ENCODE measurements around the gene LIPA. TPM values are rescaled to one million over a fixed set of nuclear protein-coding genes. Genes with fewer than 3 reads are reported as not detected.
A peak's percentile ranks its signal among the peaks of the same experiment; 100 is the strongest.
"Not testable (repeated sequence)": the region's sequence is repeated elsewhere in the genome, so short reads cannot be mapped to it uniquely, and the experiment has no call there.

LIPA gene
- total RNA-seq, 1 experiment from 2014 or later, result 18.7 TPM

DNA sequence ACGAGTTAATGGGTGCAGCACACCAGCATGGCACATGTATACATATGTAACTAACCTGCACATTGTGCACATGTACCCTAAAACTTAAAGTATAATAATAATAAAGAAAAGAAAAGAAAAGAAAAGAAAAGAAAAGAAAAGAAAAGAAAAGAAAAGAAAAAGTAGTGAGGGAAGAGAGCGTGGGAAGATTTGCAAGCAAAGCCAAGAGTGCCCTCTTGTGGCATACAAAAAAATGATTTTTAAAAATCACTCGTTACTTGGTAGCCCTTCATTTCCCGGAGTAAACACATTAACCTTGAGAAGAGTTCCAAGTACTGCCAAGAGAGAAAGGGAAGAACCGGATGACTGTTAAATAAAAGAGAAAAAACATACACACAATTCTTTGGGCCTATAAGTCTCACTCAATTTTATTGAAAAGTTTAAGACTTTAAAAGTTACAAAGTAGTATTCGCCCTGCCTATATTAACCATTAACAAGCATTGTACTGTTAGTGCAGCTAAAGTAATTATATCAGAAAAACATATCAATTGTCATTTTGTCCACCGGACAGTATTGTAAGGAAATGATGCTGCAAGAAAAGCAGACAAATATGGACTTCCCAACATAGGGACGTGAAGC lies 38.3 kb downstream of the LIPA start:
- peak; percentile 41 for DNase-seq (ENCODE audit: low read depth)

DNA sequence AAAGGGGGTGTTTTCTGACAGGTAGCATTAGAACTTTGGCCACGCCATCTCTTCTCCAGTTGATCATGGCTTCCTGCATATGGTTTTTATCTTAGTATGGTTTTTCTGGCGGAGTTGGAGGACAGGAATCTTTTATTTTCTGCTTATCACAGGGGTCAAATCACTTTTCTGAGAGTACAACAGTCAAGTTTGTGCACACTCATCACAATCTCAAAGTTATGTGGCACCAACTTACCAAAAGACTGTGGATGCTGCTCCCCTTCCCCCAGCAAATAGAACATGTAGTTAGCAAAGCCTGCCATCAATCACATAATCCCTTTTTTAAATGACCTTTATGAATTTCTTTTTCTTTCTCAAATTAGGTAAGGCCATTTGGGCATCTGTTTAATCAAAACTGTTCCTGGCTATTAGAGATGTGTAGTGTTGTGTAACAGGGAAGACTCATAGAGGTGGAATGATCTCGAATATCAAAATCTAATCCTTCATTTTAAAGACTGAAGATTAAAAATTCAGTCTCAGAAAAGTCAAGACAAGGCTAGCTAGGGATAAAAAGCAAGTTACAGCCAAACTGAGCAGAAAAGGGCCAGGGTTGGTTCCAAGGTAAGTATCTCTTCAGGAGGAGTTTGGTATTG lies 40.7 kb downstream of the LIPA start:
- DNase-seq (ENCODE audit: low read depth), result no peak

- no peak for DNase-seq (ENCODE audit: low read depth)
These were observed 41.9 kb downstream of the LIPA start for GRCh38 chr10:89209718-89210117.

- no peak for DNase-seq (ENCODE audit: low read depth)
These were observed 43.6 kb downstream of the LIPA start for GRCh38 chr10:89207801-89208551.

DNA sequence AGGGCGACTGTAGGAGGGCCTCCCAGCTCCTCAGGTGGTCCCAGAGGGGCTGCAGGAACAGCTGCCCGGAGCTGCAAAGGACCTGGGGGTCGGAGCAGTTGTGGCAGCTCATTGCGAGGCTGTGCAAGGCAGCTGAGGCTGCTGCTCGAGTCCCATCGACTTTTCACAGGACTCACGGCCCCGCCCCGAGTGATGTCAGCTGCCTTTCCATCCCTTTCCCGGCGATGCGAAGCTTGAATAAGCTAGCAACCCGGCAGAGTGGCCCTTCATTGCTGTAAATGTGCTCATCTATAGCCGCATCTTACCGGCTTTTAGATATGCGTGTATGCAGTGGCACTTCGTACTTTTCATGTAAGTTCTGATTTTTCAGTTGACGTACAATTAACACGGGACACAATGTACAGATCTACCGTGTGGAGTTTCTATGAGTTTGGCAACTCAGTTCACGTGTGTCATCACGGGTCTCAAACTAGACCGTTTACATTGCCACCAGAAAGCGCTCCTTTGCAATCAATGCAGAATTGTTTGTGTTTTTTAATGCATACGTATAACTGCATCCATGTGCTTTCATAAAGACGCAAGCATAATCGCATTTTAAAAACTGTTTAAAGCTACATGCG lies 44.3 kb downstream of the LIPA start, which contains the start of gene CH25H:
Gene CH25H (minus strand): TSS at position 137 of the 620 bp plus-strand sequence. CDS start 25 bp downstream, at position 112.
- DNase-seq (ENCODE audit: low read depth), result peak; percentile 21

- DNase-seq (ENCODE audit: low read depth), result no peak
These were observed 45.0 kb downstream of the LIPA start for GRCh38 chr10:89206402-89207180.

- no peak for DNase-seq (ENCODE audit: low read depth)
These were observed 46.9 kb downstream of the LIPA start for GRCh38 chr10:89204621-89205185.

- no peak for DNase-seq (ENCODE audit: low read depth)
These were observed 48.3 kb downstream of the LIPA start for GRCh38 chr10:89203237-89203636.

DNA sequence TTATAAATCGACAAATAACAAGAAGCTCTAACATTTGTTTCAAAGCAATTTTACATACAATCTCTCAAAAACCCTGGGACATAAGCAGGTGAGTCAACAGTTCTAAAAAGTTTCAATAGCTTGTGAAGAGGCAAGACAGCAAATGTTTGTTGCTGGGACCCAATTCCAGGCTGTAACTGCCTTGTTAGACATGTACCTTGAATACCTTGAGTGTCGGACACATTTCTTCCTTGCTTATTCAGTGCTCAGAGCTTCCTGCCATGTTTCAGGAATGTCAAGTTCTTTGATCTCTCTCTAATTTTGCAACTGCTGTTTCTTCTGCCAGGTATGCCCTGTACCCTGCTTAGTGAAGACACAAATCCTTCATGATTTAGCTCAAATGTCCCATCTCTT lies 49.5 kb downstream of the LIPA start:
- no peak for DNase-seq (ENCODE audit: low read depth)

GRCh38 chr10:89201345-89202032 lies 50.1 kb downstream of the LIPA start:
- no peak for DNase-seq (ENCODE audit: low read depth)

- no peak for DNase-seq (ENCODE audit: low read depth)
These were observed 54.1 kb downstream of the LIPA start for GRCh38 chr10:89197473-89197872.

DNA sequence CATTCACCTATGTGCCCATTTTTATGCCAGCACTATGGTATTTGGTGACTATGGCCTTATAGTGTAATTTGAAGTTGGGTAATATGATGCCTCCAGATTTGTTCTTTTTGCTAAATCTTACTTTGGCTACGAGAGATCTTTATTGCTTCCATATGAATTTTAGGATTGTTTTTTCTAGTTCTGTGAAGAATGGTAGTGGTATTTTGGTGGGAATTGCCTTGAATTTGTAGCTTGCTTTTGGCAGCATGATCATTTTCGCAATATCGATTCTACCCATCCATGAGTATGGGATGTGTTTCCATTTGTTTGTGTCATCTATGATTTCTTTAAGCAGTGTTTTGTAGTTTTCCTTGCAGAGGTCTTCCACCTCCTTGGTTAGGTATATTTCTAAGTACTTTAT lies 60.3 kb downstream of the LIPA start:
- DNase-seq (ENCODE audit: low read depth), result not testable (repeated sequence)

GRCh38 chr10:89189211-89189734 lies 62.3 kb downstream of the LIPA start:
- DNase-seq (ENCODE audit: low read depth), result no peak

DNA sequence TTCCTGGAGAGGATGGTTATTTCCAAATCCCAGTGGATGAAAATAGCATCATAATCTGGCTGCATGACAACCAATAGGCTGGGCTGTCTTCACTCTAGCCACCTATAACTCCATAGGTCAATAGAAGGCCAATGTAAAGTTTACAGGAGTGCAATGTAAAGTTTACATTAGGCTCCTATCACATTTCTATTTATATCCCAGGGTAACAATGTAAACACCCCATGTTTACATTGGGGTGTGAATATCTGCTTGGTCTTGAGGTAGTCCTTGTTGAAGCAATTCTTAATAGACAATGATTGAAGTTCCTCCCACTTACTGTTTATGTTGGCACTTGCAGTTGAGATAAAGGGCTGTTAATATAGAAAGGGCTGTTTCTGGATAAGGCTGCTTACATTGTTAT lies 65.9 kb downstream of the LIPA start:
- no peak for DNase-seq (ENCODE audit: low read depth)

- DNase-seq (ENCODE audit: low read depth), result no peak
These were observed 66.9 kb downstream of the LIPA start for GRCh38 chr10:89184638-89185037.

- peak; percentile 29 for DNase-seq (ENCODE audit: low read depth)
These were observed 68.0 kb downstream of the LIPA start for GRCh38 chr10:89183571-89183970.

GRCh38 chr10:89182894-89183293 lies 68.7 kb downstream of the LIPA start:
- no peak for DNase-seq (ENCODE audit: low read depth)

GRCh38 chr10:89175816-89176215 lies 75.8 kb downstream of the LIPA start:
- DNase-seq (ENCODE audit: low read depth), result no peak

GRCh38 chr10:89173075-89173474 lies 78.5 kb downstream of the LIPA start:
- DNase-seq (ENCODE audit: low read depth), result no peak

- no peak for DNase-seq (ENCODE audit: low read depth)
These were observed 79.6 kb downstream of the LIPA start for GRCh38 chr10:89171996-89172395.

Data from HT1080 (cell line).